Skeletal muscle cell (primary cell): ENCODE results near the gene PLCZ1.
"Not testable (repeated sequence)": the region's sequence is repeated elsewhere in the genome, so short reads cannot be mapped to it uniquely, and the experiment has no call there.

Experiments
- DNase-seq: peaks from one replicate; pipeline ENCODE4 v3.0.0-alpha.2; 2010; ENCODE audit warnings: low read depth
- H3K4me3 ChIP-seq: 2 replicates; pipeline ENCODE4 v1.5.1; 2011; ENCODE audit warnings: low read depth, mild to moderate bottlenecking, control low read depth, low read length, moderate library complexity

PLCZ1 gene

GRCh38 chr12:18706798-18707197 is 31.0 kb downstream of the PLCZ1 start:
- no peak for DNase-seq
- no peak overlapping the region for H3K4me3 ChIP-seq

GRCh38 chr12:18703911-18704310 is 33.9 kb downstream of the PLCZ1 start:
- no peak for DNase-seq
- H3K4me3 ChIP-seq: no peak overlapping the region

- no peak overlapping the region for H3K4me3 ChIP-seq
- DNase-seq: no peak
These were observed 34.5 kb downstream of the PLCZ1 start for GRCh38 chr12:18703321-18703720.

- peak; percentile 71 for DNase-seq
- H3K4me3 ChIP-seq: no peak overlapping the region
These were observed 37.5 kb downstream of the PLCZ1 start for GRCh38 chr12:18700271-18700670.

GRCh38 chr12:18696971-18697602 is 40.7 kb downstream of the PLCZ1 start:
- no peak overlapping the region for H3K4me3 ChIP-seq
- DNase-seq: no peak

- DNase-seq, H3K4me3 ChIP-seq: not testable (repeated sequence)
These were observed 43.8 kb downstream of the PLCZ1 start for GRCh38 chr12:18693986-18694385.

- DNase-seq: peak; percentile 57
- H3K4me3 ChIP-seq: no peak overlapping the region
These were observed 47.2 kb downstream of the PLCZ1 start for GRCh38 chr12:18690653-18691052.

GRCh38 chr12:18689771-18690170 is 48.0 kb downstream of the PLCZ1 start:
- H3K4me3 ChIP-seq: no peak overlapping the region
- no peak for DNase-seq

GRCh38 chr12:18684430-18684829 is 53.4 kb downstream of the PLCZ1 start:
- no peak overlapping the region for H3K4me3 ChIP-seq
- DNase-seq: no peak

GRCh38 chr12:18683327-18684013 is 54.3 kb downstream of the PLCZ1 start:
- no peak overlapping the region for H3K4me3 ChIP-seq
- no peak for DNase-seq

GRCh38 chr12:18681818-18682217 is 56.0 kb downstream of the PLCZ1 start:
- H3K4me3 ChIP-seq: no peak overlapping the region
- DNase-seq: no peak

GRCh38 chr12:18676996-18677588 is 60.7 kb downstream of the PLCZ1 start:
- H3K4me3 ChIP-seq: no peak overlapping the region
- DNase-seq: no peak

- DNase-seq: no peak
- no peak overlapping the region for H3K4me3 ChIP-seq
These were observed 61.7 kb downstream of the PLCZ1 start for GRCh38 chr12:18676141-18676540.

GRCh38 chr12:18658829-18659228 is 79.0 kb downstream of the PLCZ1 start:
- no peak overlapping the region for H3K4me3 ChIP-seq
- no peak for DNase-seq

GRCh38 chr12:18658179-18658578 is 79.6 kb downstream of the PLCZ1 start:
- DNase-seq: no peak

GRCh38 chr12:18655351-18655750 is 82.5 kb downstream of the PLCZ1 start:
- no peak overlapping the region for H3K4me3 ChIP-seq
- DNase-seq: no peak

More at GRCh38 chr12:18658179-18658578, 79.6 kb downstream of the PLCZ1 start:
- no peak overlapping the region for H3K4me3 ChIP-seq

- no peak overlapping the region for H3K4me3 ChIP-seq
- no peak for DNase-seq
These were observed 84.3 kb downstream of the PLCZ1 start for GRCh38 chr12:18653465-18653864.

- DNase-seq: no peak
- H3K4me3 ChIP-seq: no peak overlapping the region
These were observed 85.2 kb downstream of the PLCZ1 start for GRCh38 chr12:18652596-18652995.

GRCh38 chr12:18651525-18651924 is 86.3 kb downstream of the PLCZ1 start:
- H3K4me3 ChIP-seq: no peak overlapping the region
- DNase-seq: no peak

GRCh38 chr12:18646286-18646890 is 91.4 kb downstream of the PLCZ1 start:
- H3K4me3 ChIP-seq: no peak overlapping the region
- no peak for DNase-seq
